Cerebellar cortex (tissue), 1 donor: Measurements from ENCODE around the gene FIBCD1.
"Not testable (repeated sequence)": the region's sequence is repeated elsewhere in the genome, so short reads cannot be mapped to it uniquely, and the experiment has no call there.

Source experiments
- DNase-seq: peaks from one replicate; pipeline ENCODE4 v3.0.0-alpha.2; 2015; ENCODE audit warnings: low spot score

FIBCD1 gene

DNA sequence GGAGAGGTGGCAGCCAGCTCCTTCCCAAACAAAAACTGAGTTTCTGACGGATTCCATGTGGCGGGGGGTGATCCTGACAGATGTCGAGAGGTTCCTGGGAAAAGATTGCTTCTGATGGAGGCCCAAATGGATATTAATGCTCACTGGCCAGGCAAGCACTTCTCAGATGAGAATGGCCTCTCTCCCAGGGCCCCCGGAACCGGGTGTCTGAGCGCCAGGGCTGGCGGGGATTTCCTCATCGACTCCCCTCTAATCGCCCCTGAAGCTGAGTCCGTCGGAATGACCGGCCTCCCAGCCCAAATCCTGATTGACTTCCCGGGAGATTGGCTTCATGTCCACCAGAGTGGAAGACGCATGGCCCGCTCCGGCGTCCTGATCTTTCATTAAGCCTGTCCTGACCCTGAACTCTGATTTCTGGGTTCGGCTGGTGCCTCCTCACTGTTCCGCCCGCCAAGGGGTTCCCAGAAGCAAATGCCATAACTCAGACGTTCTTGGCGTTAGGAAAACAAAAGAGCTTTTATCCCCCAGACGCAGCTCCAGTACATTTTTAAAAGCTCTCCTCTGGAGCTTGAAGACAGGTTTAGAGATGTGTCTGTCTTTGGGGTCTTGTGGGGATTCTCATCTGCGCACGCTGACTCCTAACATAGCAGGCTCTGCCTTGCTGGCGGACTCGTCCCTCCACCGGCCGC, 17.6 kb downstream of the FIBCD1 start:
- DNase-seq, result no peak

DNA sequence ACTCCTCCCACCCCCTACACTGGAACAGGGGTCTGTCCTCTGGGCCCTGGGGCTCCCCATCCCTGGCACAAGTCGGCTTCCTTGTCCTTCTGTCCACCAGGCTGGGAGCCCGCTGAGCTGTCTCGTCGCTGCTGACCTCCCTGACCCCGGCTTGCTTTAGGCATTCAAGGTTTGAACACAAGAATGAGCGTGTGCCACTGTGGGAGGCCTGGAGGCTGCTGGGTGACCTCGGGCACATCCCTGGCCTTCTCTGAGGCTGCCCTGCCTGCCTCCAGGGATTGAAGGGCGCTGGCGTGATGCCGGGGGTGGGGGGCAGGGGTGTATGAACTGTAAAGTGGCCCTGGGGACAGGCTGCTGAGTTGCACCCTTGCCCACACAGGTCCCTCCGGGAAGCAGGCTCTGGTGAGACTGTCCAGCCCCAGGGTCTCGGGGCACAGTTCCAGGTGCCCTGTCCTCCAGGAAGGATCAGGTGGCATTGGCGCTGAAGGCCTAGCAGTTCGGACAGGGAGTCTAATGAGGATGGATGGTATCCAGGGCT, 18.2 kb downstream of the FIBCD1 start:
- no peak for DNase-seq

DNA sequence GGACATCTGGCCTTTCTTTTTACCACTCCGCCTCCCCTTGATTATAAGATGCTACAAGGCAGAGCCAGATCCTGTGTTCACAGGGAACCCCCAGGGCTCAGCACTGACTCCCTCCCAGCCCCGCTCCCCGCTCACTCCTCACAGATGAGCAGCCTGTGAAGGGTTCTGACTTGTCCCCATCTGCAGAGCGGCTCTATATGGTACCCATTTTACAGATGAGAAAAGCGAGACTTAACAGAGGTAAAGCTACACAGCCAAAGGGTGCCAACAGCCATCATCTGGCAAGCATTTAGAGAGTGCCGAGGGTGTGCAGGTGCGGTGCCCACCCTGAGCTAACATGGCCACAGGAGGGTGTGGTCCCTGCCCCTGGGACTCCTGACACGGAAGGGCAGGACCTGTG, 18.8 kb downstream of the FIBCD1 start:
- DNase-seq, result no peak

DNA sequence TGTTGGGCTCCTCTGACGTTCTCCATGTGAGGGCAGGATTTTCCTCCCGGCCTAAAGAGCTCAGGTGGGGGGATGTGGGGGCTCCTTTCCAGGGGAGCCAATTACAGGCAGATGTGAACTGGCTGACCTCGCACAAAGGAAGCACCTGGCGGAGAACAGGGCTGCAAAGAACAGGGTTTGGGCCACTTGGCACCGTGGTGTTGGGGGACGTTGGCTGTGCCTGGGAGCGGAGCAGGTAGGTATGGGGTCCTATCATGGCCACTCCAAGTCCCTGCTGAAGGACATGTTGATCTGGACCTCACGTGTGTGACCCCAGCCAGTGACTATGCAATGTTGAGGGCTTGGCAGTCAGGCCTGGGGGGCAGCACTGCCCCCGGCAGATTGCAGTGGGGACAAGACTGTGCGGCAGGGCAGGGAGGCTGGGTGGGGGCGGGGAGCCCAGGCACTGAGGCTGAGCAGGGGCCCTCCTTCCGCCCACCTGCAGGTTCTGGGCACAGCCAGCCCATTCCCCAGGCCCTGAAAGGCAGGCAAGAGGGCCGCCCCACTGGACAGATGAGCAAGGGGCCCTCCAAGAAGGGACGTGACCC, 19.4 kb downstream of the FIBCD1 start:
- DNase-seq, result no peak

DNA sequence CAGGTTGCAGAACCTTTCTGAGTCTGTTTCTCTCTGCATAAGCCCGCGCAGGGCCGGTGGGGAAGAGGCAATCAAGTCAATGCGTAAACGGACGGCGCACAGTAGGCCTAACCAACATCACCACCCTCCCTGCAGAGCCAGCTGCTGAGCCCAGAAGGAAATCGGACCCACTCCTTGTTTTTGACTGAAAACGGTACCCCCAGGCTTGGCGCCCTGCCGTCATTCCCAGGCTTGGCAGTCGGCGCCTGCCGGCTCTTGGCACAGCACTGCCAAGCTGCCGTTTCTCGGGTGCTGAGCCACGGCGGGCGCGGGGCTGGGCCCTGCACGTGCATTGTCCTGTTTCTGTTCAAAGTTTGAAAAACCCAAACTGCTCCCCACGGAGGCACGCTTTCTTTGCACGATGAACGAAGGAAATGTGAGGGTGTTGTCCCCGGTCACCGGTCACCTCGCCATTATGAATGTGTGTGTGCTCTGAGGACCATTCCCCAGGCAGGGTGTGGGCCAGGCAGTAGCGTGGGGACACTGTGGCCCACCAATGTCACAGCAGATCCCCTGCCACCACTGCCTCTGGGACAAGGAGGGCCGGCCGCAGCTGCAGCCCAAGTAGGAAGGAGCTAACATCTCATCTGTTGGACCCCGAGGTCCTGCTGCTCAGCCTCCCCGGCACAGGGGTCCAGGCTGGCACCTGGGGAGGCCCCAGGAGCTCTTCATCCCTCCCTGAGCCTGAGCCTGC, 20.1 kb downstream of the FIBCD1 start:
- no peak for DNase-seq

DNA sequence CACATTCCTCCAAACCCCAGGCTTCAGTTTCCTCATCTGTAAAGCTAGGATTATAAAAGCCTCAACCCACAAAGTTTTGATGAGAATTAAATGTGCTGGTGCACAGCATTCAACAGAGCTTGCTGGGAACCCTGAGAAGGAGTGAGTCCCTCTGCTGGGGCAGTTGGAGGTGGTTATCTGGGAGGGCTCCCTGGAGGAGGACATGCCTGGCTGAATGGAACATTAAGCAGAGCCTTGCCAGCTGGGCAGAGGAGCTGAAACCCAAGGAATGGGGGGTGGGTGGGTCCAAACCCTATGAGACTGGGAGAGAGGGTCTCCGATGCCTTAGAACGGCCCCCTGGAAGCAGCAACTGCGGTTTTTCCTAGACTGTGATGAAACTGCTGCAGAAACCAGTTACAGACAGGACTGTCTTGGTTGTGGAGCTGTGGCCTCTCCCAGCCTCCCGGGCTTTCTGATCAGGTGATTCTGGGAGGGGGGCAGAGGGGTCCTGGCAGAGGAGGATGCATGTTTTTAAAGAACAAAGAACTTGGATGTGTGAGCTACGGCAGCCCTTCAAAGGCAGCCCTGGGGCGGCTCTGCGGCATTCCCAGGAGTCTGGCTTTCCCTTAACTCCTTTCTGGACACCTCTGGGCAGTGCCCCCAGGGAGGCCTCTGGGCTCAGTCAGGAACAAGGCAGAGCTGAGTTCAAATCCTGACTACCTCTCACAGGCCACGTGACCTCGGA, 20.8 kb downstream of the FIBCD1 start:
- no peak for DNase-seq

DNA sequence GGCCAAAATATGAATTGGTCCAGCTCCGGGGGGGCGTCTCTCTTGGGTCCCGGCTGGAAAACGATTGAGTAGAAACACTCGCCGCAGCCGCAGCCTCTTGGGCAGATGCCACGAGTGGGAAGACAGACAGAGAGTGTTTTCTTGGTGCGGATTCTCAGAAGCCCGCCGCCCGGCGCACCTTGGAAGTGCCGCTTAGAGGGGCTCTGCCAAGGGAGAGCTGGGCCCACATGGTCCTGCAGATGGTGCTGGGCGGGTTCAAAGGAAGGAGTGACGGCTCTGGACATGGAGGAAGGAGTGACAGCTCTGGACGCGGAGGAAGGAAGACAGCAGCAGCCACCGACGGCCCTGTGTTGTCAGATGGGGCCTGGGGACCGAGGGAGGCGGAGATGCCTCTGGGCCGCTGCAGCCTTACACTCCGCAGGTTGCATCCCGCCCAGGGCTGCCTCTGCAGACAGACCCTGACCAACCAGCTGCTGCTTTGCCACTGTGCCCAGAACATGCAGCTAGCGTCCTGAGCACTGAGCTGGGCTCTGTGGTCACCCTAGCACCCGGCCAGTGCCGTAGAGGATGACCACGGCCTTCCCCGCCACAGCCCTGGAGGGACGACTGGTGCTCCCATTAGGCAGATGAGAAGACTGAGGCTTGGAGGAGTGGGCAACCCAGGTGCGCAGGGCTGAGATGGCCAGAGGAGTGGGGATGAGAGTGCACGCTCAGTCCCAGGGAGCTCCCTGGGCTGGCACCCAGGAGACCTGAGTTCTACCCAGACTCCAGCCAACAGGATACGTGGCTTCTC, 21.7 kb downstream of the FIBCD1 start:
- no peak for DNase-seq

DNA sequence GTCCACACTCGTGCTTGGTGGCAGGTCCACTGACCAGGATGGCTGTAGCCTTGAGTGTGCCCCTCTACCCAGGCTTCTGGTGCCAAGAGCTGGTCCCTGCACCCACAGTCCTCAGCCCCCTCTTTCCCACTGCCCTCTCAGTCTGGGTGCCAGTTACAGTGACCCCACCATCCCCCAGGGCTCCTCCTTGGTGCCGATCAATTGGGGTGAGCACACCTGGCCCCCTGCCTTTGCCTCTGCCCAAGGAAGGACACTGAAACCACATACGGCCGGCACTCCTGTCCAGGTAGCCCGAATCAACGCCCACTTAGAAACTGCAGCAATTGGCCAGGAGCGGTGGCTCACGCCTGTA, 24.0 kb downstream of the FIBCD1 start:
- DNase-seq, result no peak

DNA sequence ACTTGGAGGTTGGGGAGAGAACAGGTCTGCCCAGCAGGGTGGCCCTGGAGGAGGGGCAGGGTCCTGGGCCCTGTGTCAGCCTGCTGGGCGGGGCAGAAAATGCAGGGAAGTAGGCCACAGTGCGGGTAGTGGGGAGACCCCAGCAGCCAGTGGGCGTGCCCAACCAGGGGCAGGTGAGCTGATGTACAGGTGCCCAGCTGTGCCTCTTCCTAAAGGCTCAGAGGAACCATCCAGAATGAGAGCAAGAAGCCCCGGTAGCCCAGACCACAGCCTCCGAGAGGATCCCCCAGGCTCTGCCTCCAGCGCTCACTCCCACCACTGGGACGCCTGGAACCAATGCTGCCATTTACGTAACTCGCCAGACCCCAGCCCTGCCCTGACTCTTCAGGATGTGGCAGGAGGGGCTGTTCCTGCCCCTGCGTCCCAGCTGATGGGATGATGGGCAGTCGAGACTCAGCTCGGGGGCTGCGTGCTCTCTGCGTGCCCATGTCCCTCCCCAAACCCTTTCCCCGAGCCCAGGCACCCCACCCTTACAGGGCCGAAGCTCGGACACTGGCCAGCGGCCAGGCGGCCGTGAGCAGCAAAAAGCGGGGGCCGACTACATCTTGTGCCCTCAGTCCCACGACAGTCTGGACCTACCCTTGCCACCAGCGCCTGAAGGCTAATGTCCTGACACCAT, 24.5 kb downstream of the FIBCD1 start:
- no peak for DNase-seq

DNA sequence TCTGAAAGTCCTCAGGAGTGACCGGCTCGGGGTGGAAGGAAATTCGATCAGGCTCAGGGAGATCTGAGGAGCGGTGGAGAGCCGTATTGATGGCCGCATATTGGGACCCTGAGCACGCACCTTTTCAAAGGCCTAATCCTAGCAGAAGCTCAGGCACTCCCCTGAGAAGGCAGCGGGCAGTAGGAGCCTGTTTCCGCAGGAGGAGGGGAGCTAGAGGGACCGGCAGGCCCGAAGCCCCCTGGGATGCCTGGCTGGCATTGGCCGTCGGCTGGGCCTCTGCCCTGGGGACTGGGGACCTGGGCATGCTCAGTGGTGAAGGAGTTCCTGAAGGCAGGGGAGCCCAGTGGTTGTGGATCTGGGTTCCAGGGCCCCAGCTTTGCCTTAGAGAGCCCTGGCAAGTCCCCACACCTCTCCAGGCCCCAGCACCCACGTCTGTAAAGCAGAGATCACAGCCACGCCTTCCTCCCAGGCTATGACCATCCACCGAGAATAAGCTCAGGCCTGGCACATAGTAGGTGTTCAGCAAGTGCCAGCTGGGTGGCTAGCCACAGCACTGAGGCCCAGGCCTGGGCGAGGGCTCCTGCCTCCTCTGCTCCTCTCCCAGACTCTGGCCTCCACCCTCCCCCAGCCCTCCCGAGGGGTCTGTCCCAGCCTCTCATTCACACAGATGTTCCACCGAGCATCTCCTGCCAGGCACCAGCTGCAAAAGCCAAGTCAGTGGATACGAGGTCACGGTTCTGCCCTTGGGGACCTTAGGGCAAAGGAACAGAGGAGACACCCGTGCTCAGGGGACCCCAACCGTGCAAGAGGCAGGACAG, 25.2 kb downstream of the FIBCD1 start:
- no peak for DNase-seq

DNA sequence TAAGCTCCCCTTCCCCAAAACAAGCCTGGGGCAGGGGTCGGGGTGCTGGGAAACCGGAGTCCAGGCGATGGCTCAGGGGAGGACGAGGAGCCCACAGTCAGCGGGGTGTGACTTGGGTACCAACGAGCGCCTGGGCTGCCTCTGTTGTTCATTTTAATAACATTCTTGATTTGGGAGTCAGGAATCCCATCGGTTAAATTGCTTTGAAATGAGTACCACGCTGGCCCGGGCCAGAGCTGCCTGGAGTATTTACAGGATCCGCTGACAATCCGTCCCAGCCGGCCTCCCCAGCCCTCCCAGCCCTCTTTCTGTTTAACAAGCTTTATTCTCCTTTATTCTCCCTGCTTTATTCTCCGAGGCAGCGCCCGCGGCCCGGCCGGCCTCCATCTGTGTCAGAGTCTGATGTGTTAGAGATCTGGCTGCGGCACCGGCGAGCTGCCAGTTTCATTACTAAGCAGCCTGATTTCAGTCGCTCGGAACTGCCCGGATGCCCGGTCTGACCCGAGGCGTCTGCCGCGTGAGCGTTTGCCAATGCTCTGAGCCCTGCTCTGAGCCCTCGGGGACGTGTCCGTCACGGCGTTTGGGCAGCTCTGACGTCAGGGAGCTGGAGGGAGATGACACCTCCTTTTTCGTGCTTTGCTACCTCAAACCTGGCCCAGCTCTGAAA, 26.0 kb downstream of the FIBCD1 start:
- DNase-seq, result peak; percentile 60

DNA sequence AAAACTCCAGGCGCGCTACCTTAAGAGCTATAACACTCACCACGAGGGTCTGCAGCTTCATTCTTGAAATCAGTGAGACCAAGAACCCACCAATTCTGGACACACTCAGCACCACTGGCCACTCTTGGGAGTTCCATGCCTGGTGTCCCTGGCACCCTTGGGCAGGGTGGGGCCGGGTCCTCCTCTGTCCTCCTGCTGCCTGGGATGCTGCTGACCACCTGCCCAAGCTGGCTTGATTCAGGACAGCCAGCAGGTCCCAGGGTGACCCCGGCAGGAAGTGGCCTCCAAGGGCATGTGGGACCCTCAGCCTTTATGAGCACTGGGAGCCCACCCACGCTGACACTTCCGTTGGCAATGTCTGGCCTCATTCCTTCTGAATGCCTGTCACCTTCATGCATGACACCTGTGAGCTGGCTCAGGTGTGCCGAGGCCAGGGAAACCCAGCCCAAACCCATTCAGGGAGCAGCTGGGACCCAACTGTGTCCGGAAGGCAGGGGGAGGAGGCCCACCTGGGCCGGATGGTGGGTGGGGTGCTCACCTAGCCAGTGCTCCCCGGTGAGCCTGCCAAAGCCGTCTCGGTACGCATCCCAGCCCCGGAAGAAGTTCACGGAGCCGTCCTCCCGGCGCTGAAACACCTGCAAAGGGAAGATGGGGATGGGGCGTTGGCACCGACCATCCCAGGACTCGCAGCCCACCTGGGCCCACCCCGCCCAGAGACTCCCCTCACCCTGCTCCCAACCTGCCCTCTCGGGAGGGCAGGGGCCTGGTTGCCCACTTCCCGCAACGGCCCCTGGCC, 27.6 kb downstream of the FIBCD1 start:
- DNase-seq, result no peak

DNA sequence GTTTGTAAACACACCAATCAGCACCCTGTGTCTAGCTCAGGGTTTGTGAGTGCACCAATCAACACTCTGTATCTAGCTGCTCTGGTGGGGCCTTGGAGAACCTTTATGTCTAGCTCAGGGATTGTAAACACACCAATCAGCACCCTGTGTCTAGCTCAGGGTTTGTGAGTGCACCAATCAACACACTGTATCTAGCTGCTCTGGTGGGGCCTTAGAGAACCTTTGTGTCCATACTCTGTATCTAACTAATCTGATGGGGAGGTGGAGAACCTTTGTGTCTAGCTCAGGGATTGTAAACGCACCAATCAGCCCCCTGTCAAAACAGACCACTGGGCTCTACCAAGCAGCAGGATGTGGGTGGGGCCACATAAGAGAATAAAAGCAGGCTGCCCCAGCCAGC, 28.4 kb downstream of the FIBCD1 start:
- not testable (repeated sequence) for DNase-seq

DNA sequence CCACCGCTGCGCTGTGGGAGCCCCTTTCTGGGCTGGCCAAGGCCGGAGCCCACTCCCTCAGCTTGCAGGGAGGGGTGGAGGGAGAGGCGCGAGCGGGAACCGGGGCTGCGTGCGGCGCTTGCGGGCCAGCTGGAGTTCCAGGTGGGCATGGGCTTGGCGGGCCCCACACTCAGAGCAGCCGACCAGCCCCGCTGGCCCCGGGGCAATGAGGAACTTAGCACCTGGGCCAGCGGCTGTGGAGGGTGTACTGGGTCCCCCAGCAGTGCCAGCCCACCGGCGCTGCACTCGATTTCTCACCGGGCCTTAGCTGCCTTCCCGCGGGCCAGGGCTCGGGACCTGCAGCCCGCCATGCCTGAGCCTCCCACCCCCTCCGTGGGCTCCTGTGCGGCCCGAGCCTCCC, 29.0 kb downstream of the FIBCD1 start:
- not testable (repeated sequence) for DNase-seq

DNA sequence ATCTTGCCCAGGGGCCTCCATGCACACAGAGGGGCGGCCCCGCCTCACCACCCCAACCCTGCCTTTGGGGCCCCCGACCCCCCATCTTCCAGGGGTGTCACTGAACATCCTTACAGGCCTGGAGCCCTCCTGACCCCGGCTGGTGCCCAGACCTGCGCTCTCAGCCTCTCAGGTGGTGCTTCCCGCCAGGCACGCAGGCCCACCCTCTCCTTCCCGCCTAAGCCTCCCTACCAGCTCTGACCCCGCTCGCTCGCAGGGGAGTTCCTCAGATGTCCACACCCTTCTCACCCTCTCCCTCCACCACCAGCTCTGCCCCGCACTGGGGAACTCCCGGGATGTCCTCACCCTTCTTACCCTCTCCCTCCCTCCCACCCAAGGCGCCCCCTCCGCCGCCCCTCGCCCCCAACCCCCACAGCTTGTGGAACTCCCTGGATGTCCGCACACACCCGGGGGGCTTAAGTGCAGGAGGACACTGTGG, 30.1 kb downstream of the FIBCD1 start:
- DNase-seq, result no peak

DNA sequence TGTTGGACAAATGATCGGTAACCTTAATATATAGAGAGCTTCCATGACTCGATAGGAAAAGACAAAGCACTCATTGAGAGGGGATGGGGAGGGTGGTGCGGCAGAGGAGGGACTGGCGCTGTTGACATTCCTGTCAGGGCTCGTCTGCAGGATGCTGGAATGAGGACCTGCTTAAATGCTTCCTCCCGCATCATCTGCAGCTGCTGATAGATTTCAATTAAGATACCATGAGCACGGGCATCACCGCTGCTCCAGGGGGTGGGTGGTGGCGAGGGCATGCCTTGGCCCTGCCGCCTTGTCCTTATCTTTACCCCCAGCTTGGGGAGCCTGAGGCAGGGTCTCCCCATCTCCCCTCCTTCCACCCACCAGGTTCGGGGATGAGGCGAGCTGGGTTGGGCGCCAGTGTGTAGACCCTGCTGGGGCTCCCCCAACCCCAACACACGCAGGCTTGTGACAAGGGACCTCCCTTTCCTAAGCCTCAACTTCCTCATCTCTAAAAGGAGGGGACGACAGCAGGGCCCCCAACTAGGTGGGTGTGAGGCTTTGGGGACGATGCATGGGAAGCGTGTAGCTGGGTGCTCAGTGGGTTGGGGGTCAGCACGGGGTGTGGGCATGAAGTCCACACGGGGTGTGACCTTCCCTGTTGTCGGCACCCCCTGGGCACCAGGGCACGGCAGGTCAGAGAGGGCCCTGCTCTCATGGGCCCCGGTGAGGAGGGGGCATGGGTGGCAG, 30.7 kb downstream of the FIBCD1 start:
- no peak for DNase-seq

DNA sequence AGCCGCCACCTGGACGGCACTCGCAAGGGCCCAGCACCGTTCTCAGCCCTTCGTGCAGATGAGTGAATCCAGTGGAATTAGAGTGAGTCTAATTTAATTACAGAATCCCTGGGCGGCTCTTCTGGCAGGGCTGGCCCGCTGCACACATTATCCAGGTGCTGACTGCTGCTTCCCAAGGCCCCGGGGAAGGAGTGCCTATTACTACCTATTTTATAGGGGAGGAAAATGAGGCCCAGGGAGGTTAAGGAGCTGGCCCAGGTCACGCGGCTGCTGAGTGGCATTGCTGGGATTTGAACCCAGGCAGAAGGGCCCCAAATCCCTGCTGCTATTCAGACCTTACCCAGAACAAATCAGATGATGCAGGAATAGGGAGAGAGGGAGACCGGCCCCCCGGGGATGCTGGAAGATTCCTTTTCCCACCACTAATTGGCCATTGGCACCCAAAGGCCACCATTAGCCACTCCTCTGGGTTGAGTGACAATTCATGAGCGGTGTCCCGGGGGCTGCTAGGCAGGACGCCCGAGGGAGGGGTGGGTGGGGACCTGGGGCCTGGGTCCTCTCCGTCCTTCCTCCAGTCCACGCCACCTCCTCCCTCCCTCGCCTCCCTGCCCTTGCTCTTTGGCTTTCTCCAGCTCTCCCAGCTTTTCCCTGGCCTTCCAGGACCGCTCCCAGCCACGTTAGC, 32.2 kb downstream of the FIBCD1 start:
- DNase-seq, result no peak
